MCF 10A (cell line): Measurements from ENCODE around the gene CCDC15. TPM values are rescaled to one million over a fixed set of nuclear protein-coding genes. Genes with fewer than 3 reads are reported as not detected.
"Not testable (repeated sequence)": the region's sequence is repeated elsewhere in the genome, so short reads cannot be mapped to it uniquely, and the experiment has no call there.

Experiments
- BruUV-seq: library from RNA; stranded (reverse); fragments of 400-500 nt; replicated peaks from 2 replicates; lab custom pipeline; 2021; lab: Mats Ljungman, UMichigan
- CTCF ChIA-PET: fragments of 300-600 bp; sonication (Branson Sonifier 250); formaldehyde crosslinking; extraction: SDS; loops from one replicate; lab custom pipeline; 2021; ENCODE audit warnings: antibody characterized with exemption, inconsistent platforms; lab: Yijun Ruan, JAX
- POLR2A ChIA-PET: fragments of 300-600, 350-650 bp; sonication (Branson Sonifier 250); formaldehyde crosslinking; extraction: SDS; loops from one replicate; lab custom pipeline; 2020; ENCODE audit warnings: antibody characterized with exemption, inconsistent platforms; lab: Yijun Ruan, JAX
- DNase-seq: peaks from one replicate; pipeline ENCODE4 v3.0.0-alpha.2; 2018; ENCODE audit not compliant: unreplicated experiment
- H3K27ac Mint-ChIP-seq: one replicate; pipeline ENCODE4 v1.8.0; 2022; ENCODE audit warnings: mild to moderate bottlenecking, low read depth, mixed read lengths; ENCODE audit not compliant: unreplicated experiment
- H3K27me3 Mint-ChIP-seq: one replicate; pipeline ENCODE4 v1.8.0; 2022; ENCODE audit warnings: mixed read lengths; ENCODE audit not compliant: insufficient read depth, unreplicated experiment
- H3K36me3 Mint-ChIP-seq: one replicate; pipeline ENCODE4 v1.8.0; 2022; ENCODE audit warnings: mild to moderate bottlenecking, moderate library complexity, mixed read lengths; ENCODE audit not compliant: insufficient read depth, unreplicated experiment
- H3K4me1 Mint-ChIP-seq: one replicate; pipeline ENCODE4 v1.8.0; 2022; ENCODE audit warnings: mixed read lengths; ENCODE audit not compliant: insufficient read depth, unreplicated experiment
- H3K4me3 Mint-ChIP-seq: one replicate; pipeline ENCODE4 v1.8.0; 2022; ENCODE audit warnings: mild to moderate bottlenecking, moderate library complexity, mixed read lengths; ENCODE audit not compliant: unreplicated experiment
- H3K9me3 Mint-ChIP-seq: one replicate; pipeline ENCODE4 v1.8.0; 2022; ENCODE audit warnings: mixed read lengths; ENCODE audit not compliant: unreplicated experiment
- CTCF ChIP-seq: fragments of 200-600 bp; IDR thresholded peaks from one replicate; pipeline ENCODE4 v1.8.0; 2022; ENCODE audit warnings: antibody characterized with exemption, mild to moderate bottlenecking; ENCODE audit not compliant: unreplicated experiment
- intact Hi-C: fragments of 100-400 bp; cut with micrococcal nuclease; formaldehyde crosslinking; loops from 2 replicates; pipeline ENCODE4 v1.14.1; 2022
- total RNA-seq: library from RNA; stranded (reverse); gene quantifications from 2 replicates; pipeline ENCODE4 v1.2.3, GENCODE V29; 2022

The CCDC15 gene
- total RNA-seq, 1 experiment from 2014 or later: 2.8 TPM

- Mint-ChIP-seq H3K27me3 (no peaks in the 10 kb centered on the region), H3K27ac (no peak overlapping the region), H3K4me3 (no peak overlapping the region), H3K4me1 (no peaks in the 10 kb centered on the region), H3K36me3 (no peaks in the 10 kb centered on the region), H3K9me3 (no peaks in the 10 kb centered on the region)
- no peak for TF ChIP-seq CTCF
- intact Hi-C loops: no loop called here
- CTCF ChIA-PET: interaction anchor here (0.8 to 3.0 kb wide), 6 partner anchors 11 to 352 kb away, joined by 3 to 9 read pairs (median 4); partner anchors contain the start of gene SLC37A2
- POLR2A ChIA-PET: no interaction called here
- no peak for DNase-seq
- no TSS peak for BruUV-seq
These were observed 98.0 kb downstream of the CCDC15 start for GRCh38 chr11:125052047-125052446.

GRCh38 chr11:125053167-125053566 lies 99.2 kb downstream of the CCDC15 start:
- BruUV-seq: no TSS peak

GRCh38 chr11:125055107-125055715 lies 101.2 kb downstream of the CCDC15 start:
- Mint-ChIP-seq H3K9me3 (no peaks in the 10 kb centered on the region), H3K36me3 (no peaks in the 10 kb centered on the region), H3K4me1 (no peaks in the 10 kb centered on the region), H3K27me3 (no peaks in the 10 kb centered on the region), H3K27ac (no peak overlapping the region), H3K4me3 (no peak overlapping the region)
- no TSS peak for BruUV-seq
- no peak for TF ChIP-seq CTCF
- intact Hi-C loops: no loop called here
- CTCF ChIA-PET: interaction anchor here (0.6 to 1.5 kb wide), 3 partner anchors 28 to 168 kb away, joined by 3 to 4 read pairs (median 3); no protein-coding TSS in a partner anchor
- DNase-seq: no peak
- POLR2A ChIA-PET: no interaction called here

More at GRCh38 chr11:125053167-125053566, 99.2 kb downstream of the CCDC15 start:
- Mint-ChIP-seq H3K4me3 (no peak overlapping the region), H3K36me3 (no peaks in the 10 kb centered on the region), H3K27ac (no peak overlapping the region), H3K4me1 (no peaks in the 10 kb centered on the region), H3K9me3 (no peaks in the 10 kb centered on the region), H3K27me3 (no peaks in the 10 kb centered on the region)
- CTCF ChIA-PET: interaction anchor here (0.8 to 3.0 kb wide), 4 partner anchors 10 to 351 kb away, joined by 3 to 9 read pairs (median 4); partner anchors contain the start of gene SLC37A2
- no peak for TF ChIP-seq CTCF
- POLR2A ChIA-PET: interaction anchor here (0.7 to 0.9 kb wide), 2 partner anchors 18 to 335 kb away, joined by 3 read pairs; no protein-coding TSS in a partner anchor
- DNase-seq: peak; percentile 45
- intact Hi-C loops: no loop called here

- H3K4me1 Mint-ChIP-seq, H3K4me3 Mint-ChIP-seq, H3K36me3 Mint-ChIP-seq, H3K9me3 Mint-ChIP-seq, DNase-seq, H3K27me3 Mint-ChIP-seq, BruUV-seq, H3K27ac Mint-ChIP-seq, intact Hi-C loops, POLR2A ChIA-PET: not testable (repeated sequence)
- CTCF ChIA-PET: interaction anchor here (1.5 kb wide), 1 partner anchor 52 kb away, joined by 4 read pairs; no protein-coding TSS in a partner anchor
These were observed 102.1 kb downstream of the CCDC15 start for GRCh38 chr11:125056111-125056510.
